Panc1 (cell line): Measurements from ENCODE around the gene LTB. TPM values are rescaled to one million over a fixed set of nuclear protein-coding genes. Genes with fewer than 3 reads are reported as not detected.

Experiments used
- ATAC-seq: fragments of 200-7000 bp; cut with Tn5 transposase; 2 replicates; pipeline ENCODE4 v1.9.1; 2020; ENCODE audit warnings: mild to moderate bottlenecking, moderate library complexity
- BruUV-seq: library from RNA; stranded (reverse); fragments of 400-500 nt; replicated peaks from 2 replicates; lab custom pipeline; 2021; lab: Mats Ljungman, UMichigan
- CTCF ChIA-PET: fragments of 300-600 bp; sonication (Branson Sonifier 250); formaldehyde crosslinking; loops from one replicate; lab custom pipeline; 2022; ENCODE audit warnings: antibody characterized with exemption; lab: Charles Lee
- POLR2A ChIA-PET: fragments of 300-600 bp; sonication (Branson Sonifier 250); formaldehyde crosslinking; loops from one replicate; lab custom pipeline; 2022; ENCODE audit warnings: antibody characterized with exemption; lab: Charles Lee
- DNase-seq: peaks from one replicate; pipeline ENCODE4 v3.0.0-alpha.2; 2010; ENCODE audit warnings: low read depth, low spot score
- H3K27ac ChIP-seq: 2 replicates; pipeline ENCODE4 v1.5.1; 2011; ENCODE audit warnings: mild to moderate bottlenecking, low read length, inconsistent platforms
- H3K27me3 ChIP-seq: fragments of 200-500 bp; sonication (Bioruptor generic); 2 replicates; pipeline ENCODE4 v1.6.0; 2014; ENCODE audit warnings: low read length, inconsistent platforms; ENCODE audit not compliant: control insufficient read depth, insufficient read depth
- H3K36me3 ChIP-seq: fragments of 200-500 bp; sonication (Bioruptor generic); 2 replicates; pipeline ENCODE4 v1.5.1; 2014; ENCODE audit warnings: inconsistent platforms, mild to moderate bottlenecking, low read length, moderate library complexity; ENCODE audit not compliant: control insufficient read depth, insufficient read depth
- H3K4me1 ChIP-seq: 2 replicates; pipeline ENCODE4 v1.5.1; 2011; ENCODE audit warnings: inconsistent platforms, mild to moderate bottlenecking, low read length, moderate library complexity; ENCODE audit not compliant: control insufficient read depth, insufficient read depth
- H3K4me3 ChIP-seq, 2 experiments: 2 replicates each; pipeline ENCODE4 v1.5.1; 2011 to 2012; ENCODE audit warnings: low read depth in 2 of 2, low read length in 2 of 2, mild to moderate bottlenecking in 2 of 2, inconsistent platforms in 1 of 2, moderate library complexity in 1 of 2
- H3K9me3 ChIP-seq: fragments of 200-500 bp; sonication (Bioruptor generic); 2 replicates; pipeline ENCODE4 v1.5.1; 2014; ENCODE audit warnings: low read depth, mild to moderate bottlenecking, inconsistent platforms, low read length, moderate library complexity; ENCODE audit not compliant: control insufficient read depth, insufficient read depth
- CTCF ChIP-seq: fragments of 450-650 bp; IDR thresholded peaks from 2 replicates; pipeline ENCODE4 v1.5.1; 2017; ENCODE audit warnings: mild to moderate bottlenecking
- POLR2AphosphoS5 ChIP-seq: IDR thresholded peaks from 2 replicates; pipeline ENCODE4 v1.6.1; 2012; ENCODE audit warnings: mild to moderate bottlenecking, low read depth, low read length, moderate library complexity
- SIN3A ChIP-seq: IDR thresholded peaks from 2 replicates; pipeline ENCODE4 v1.6.1; 2012; ENCODE audit warnings: low read depth, mild to moderate bottlenecking, low read length, moderate library complexity, borderline replicate concordance; ENCODE audit not compliant: insufficient read depth
- TCF7L2 ChIP-seq: IDR thresholded peaks from 2 replicates; pipeline ENCODE4 v1.6.1; 2011; ENCODE audit warnings: mild to moderate bottlenecking, low read depth, low read length, inconsistent platforms
- in situ Hi-C: cut with HindIII; loops from 2 replicates; pipeline ENCODE4 v1.10.0; 2016; ENCODE audit warnings: low sequenced_read_pairs, low pct_unique_long_range_greater_than_20kb
- intact Hi-C: fragments of 100-400 bp; cut with micrococcal nuclease; formaldehyde crosslinking; loops from one replicate; pipeline ENCODE4 v1.10.0; 2022; ENCODE audit not compliant: unreplicated experiment
- total RNA-seq: library from RNA; stranded (reverse); gene quantifications from one replicate; pipeline ENCODE4 v1.2.1, GENCODE V29; 2021; ENCODE audit not compliant: unreplicated experiment
- TF ChIP-seq, protein P1 (sequence below), 2 experiments: IDR thresholded peaks; 2 replicates each; pipeline ENCODE4 v1.6.1; 2011 to 2012; ENCODE audit warnings: low read depth in 2 of 2, control low read depth in 1 of 2, low read length in 1 of 2, mild to moderate bottlenecking in 1 of 2, moderate library complexity in 1 of 2; ENCODE audit not compliant: insufficient read depth in 1 of 2

LTB gene
- total RNA-seq, 1 experiment from 2014 or later: 3.7 TPM

GRCh38 chr6:31575335-31575901 lies 6.8 kb downstream of the LTB start, which contains the start of gene TNF:
Gene TNF (plus strand): TSS chr6:31575565. CDS start chr6:31575742, 177 bp downstream.
- ChIA-PET CTCF (interaction anchor here (2.6 kb wide), 1 partner anchor 23 kb away, joined by 11 read pairs; no protein-coding TSS in a partner anchor), POLR2A (no interaction called here)
- Histone ChIP-seq H3K27me3 (no peaks in the 10 kb centered on the region), H3K4me3 (no peak within 1 kb of the TSS), H3K4me1 (peaks cover 19% of the 10 kb centered on the region), H3K36me3 (no peaks in the 10 kb centered on the region), H3K27ac (0 out of 2 replicates have a peak within 1 kb of the TSS, but pooled peaks have one; percentile 21), H3K9me3 (no peaks in the 10 kb centered on the region)
- DNase-seq (no peak), ATAC-seq (no peak)
- intact Hi-C loops (no loop called here), in situ Hi-C loops (no loop called here)
- BruUV-seq: no TSS peak
- TF ChIP-seq, protein P1, sequence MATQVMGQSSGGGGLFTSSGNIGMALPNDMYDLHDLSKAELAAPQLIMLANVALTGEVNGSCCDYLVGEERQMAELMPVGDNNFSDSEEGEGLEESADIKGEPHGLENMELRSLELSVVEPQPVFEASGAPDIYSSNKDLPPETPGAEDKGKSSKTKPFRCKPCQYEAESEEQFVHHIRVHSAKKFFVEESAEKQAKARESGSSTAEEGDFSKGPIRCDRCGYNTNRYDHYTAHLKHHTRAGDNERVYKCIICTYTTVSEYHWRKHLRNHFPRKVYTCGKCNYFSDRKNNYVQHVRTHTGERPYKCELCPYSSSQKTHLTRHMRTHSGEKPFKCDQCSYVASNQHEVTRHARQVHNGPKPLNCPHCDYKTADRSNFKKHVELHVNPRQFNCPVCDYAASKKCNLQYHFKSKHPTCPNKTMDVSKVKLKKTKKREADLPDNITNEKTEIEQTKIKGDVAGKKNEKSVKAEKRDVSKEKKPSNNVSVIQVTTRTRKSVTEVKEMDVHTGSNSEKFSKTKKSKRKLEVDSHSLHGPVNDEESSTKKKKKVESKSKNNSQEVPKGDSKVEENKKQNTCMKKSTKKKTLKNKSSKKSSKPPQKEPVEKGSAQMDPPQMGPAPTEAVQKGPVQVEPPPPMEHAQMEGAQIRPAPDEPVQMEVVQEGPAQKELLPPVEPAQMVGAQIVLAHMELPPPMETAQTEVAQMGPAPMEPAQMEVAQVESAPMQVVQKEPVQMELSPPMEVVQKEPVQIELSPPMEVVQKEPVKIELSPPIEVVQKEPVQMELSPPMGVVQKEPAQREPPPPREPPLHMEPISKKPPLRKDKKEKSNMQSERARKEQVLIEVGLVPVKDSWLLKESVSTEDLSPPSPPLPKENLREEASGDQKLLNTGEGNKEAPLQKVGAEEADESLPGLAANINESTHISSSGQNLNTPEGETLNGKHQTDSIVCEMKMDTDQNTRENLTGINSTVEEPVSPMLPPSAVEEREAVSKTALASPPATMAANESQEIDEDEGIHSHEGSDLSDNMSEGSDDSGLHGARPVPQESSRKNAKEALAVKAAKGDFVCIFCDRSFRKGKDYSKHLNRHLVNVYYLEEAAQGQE (IDR thresholded peaks at IDR 0.05; ENCODE audit: insufficient read depth in 1 of 2, low read depth in 2 of 2, low read length in 1 of 2): no peak
- no peak for TF ChIP-seq TCF7L2
- no peak for TF ChIP-seq POLR2AphosphoS5
- TF ChIP-seq SIN3A: no peak
- no peak for TF ChIP-seq CTCF

- Histone ChIP-seq H3K4me1 (peaks cover 15% of the 10 kb centered on the region), H3K27ac (no peak overlapping the region), H3K4me3 (no peak overlapping the region), H3K27me3 (no peaks in the 10 kb centered on the region), H3K36me3 (no peaks in the 10 kb centered on the region), H3K9me3 (no peaks in the 10 kb centered on the region)
- ChIA-PET POLR2A (interaction anchor here (0.5 kb wide), 2 partner anchors 9 to 50 kb away, joined by 3 read pairs; no protein-coding TSS in a partner anchor), CTCF (interaction anchor here (0.6 to 2.6 kb wide), 4 partner anchors 11 to 32 kb away, joined by 3 to 11 read pairs (median 6); no protein-coding TSS in a partner anchor)
- intact Hi-C loops: no loop called here
- no TSS peak for BruUV-seq
- ATAC-seq: no peak
- no peak for DNase-seq
- in situ Hi-C loops: no loop called here
- TF ChIP-seq, protein P1 (IDR thresholded peaks at IDR 0.05; ENCODE audit: insufficient read depth in 1 of 2, low read depth in 2 of 2, low read length in 1 of 2): no peak
- TF ChIP-seq CTCF (no peak), TCF7L2 (no peak), POLR2AphosphoS5 (no peak), SIN3A (no peak)
These were observed 7.8 kb downstream of the LTB start for GRCh38 chr6:31574106-31575061.
